ENCODE results near the gene AHNAK. TPM values are rescaled to one million over a fixed set of nuclear protein-coding genes. Genes with fewer than 3 reads are reported as not detected.
"Not testable (repeated sequence)": the region's sequence is repeated elsewhere in the genome, so short reads cannot be mapped to it uniquely, and the experiment has no call there.

The AHNAK gene
- total and polyA plus RNA-seq, 2 donors: 35.8 to 40.1 TPM

DNA sequence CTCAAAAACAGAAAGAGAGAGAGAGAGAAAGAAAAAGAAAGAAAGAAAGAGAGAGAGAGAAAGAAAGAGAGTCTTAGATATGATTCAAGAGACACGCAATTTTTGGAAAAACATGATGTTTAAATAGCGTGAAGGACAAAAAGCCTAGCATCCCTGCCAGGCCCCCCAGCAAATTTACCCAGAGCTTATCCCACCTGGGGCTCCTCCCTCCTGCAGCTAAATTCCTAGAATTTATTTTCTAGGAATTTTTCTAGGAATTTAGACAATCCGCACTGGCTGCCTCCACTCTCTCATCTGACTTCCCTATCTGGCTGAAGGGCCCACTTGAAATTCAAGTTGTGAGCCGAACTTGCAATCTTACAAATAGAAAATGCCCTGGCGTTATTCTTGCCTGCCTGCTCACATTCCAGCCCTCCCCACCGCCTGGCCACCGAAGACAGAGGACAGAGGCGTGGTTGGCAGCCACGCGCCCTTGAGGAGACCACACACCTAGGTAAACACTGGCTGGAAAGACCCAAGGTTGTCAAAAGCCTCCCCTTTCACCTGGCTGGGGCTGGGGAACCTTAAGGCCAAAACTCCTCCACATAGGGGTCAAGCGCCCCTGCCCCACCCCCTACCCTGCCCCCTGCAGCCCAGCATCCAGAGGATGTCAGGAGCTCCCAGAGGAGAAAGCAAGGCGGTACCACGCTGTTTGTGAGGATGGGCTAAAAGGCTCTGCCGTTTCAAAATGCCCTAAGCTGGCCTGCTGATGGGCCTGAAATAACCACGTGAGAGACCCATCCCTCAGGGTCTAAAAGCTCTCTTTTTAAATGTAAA lies 42.2 kb downstream of the AHNAK start:
- WGBS: 94% methylated on average over 15 of the region's 15 CpGs
- DNase-seq (ENCODE audit: low read depth in 6 of 9, low spot score in 9 of 9): no peak

GRCh38 chr11:62502030-62502730 lies 44.4 kb downstream of the AHNAK start:
- no peak for DNase-seq (ENCODE audit: low read depth in 6 of 9, low spot score in 9 of 9)
- Histone ChIP-seq H3K27ac (ENCODE audit: low read depth in 1 of 2, low read length in 1 of 2) (no peak overlapping the region), H3K4me1 (ENCODE audit: control insufficient read depth in 2 of 2, insufficient read depth in 2 of 2, low read length in 2 of 2) (no peaks in the 10 kb centered on the region), H3K27me3 (ENCODE audit: control insufficient read depth in 2 of 2, insufficient read depth in 1 of 2, low read length in 1 of 2) (peaks cover 0 to 54% of the 10 kb centered on the region in 2 donors), H3K36me3 (ENCODE audit: control insufficient read depth in 2 of 2, insufficient read depth in 2 of 2, low read length in 1 of 2) (no peaks in the 10 kb centered on the region), H3K4me3 (ENCODE audit: low read length in 2 of 2) (no peak overlapping the region), H3K9me3 (ENCODE audit: control insufficient read depth in 2 of 2, insufficient read depth in 1 of 2, low read length in 1 of 2) (no peaks in the 10 kb centered on the region)
- 54% methylated on average over 10 of the region's 10 CpGs for WGBS

More for the DNA sequence above, 42.2 kb downstream of the AHNAK start:
- no peak overlapping the region for H3K4me3 ChIP-seq (ENCODE audit: low read length in 2 of 2)
- no peaks in the 10 kb centered on the region for H3K9me3 ChIP-seq (ENCODE audit: control insufficient read depth in 2 of 2, insufficient read depth in 1 of 2, low read length in 1 of 2)
- peaks cover 0 to 68% of the 10 kb centered on the region in 2 donors for H3K27me3 ChIP-seq (ENCODE audit: control insufficient read depth in 2 of 2, insufficient read depth in 1 of 2, low read length in 1 of 2)
- H3K4me1 ChIP-seq (ENCODE audit: control insufficient read depth in 2 of 2, insufficient read depth in 2 of 2, low read length in 2 of 2): no peaks in the 10 kb centered on the region
- H3K36me3 ChIP-seq (ENCODE audit: control insufficient read depth in 2 of 2, insufficient read depth in 2 of 2, low read length in 1 of 2): no peaks in the 10 kb centered on the region
- no peak overlapping the region for H3K27ac ChIP-seq (ENCODE audit: low read depth in 1 of 2, low read length in 1 of 2)

DNA sequence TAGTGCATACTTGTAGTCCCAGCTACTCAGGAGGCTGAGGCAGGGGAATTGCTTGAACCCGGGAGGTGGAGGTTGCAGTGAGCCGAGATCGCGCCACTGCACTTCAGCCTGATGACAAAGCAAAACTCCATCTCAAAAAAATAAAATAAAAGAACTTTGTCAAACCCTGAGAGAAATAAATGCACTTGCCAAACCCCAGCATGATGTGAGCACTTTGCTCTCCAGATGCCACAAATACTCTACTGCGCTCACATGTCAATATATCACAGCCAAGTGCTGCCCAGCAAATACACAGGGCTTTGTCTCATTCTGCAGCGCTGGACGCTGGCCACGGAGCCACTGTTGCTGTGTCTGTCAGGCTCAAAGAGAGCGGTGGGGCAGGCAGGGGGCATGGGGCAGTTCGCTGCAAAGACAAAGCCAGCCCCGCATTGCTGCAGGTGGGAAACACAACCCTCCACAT lies 45.1 kb downstream of the AHNAK start:
- no peak overlapping the region for H3K27ac ChIP-seq (ENCODE audit: low read depth in 1 of 2, low read length in 1 of 2)
- no peak overlapping the region for H3K4me3 ChIP-seq (ENCODE audit: low read length in 2 of 2)
- H3K36me3 ChIP-seq (ENCODE audit: control insufficient read depth in 2 of 2, insufficient read depth in 2 of 2, low read length in 1 of 2): no peaks in the 10 kb centered on the region
- H3K27me3 ChIP-seq (ENCODE audit: control insufficient read depth in 2 of 2, insufficient read depth in 1 of 2, low read length in 1 of 2): peaks cover 0 to 47% of the 10 kb centered on the region in 2 donors
- 95% methylated on average over 11 of the region's 11 CpGs for WGBS
- H3K9me3 ChIP-seq (ENCODE audit: control insufficient read depth in 2 of 2, insufficient read depth in 1 of 2, low read length in 1 of 2): no peaks in the 10 kb centered on the region
- H3K4me1 ChIP-seq (ENCODE audit: control insufficient read depth in 2 of 2, insufficient read depth in 2 of 2, low read length in 2 of 2): no peaks in the 10 kb centered on the region
- DNase-seq (ENCODE audit: low read depth in 6 of 9, low spot score in 9 of 9): no peak

DNA sequence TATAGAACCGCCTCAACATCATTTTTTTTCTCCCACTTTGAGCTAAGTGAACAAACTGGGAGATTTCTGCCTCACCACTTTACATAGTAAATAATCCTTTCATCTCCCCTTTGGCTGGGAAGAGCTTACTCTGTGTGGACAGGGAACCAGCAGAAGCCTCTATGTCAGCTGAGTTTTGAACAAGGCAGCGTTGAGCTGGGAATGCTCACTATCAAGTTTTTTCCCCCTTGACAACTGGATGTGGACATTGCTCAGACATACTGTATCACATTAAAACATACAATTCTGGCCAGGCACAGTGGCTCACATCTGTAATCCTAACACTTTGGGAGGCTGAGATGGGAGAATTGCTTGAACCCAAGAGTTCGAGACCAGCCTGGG lies 46.0 kb downstream of the AHNAK start:
- H3K9me3 ChIP-seq (ENCODE audit: control insufficient read depth in 2 of 2, insufficient read depth in 1 of 2, low read length in 1 of 2): no peaks in the 10 kb centered on the region
- no peaks in the 10 kb centered on the region for H3K36me3 ChIP-seq (ENCODE audit: control insufficient read depth in 2 of 2, insufficient read depth in 2 of 2, low read length in 1 of 2)
- no peak for DNase-seq (ENCODE audit: low read depth in 6 of 9, low spot score in 9 of 9)
- peaks cover 0 to 39% of the 10 kb centered on the region in 2 donors for H3K27me3 ChIP-seq (ENCODE audit: control insufficient read depth in 2 of 2, insufficient read depth in 1 of 2, low read length in 1 of 2)
- H3K27ac ChIP-seq (ENCODE audit: low read depth in 1 of 2, low read length in 1 of 2): no peak overlapping the region
- WGBS: 98% methylated on average over 3 of the region's 3 CpGs
- no peaks in the 10 kb centered on the region for H3K4me1 ChIP-seq (ENCODE audit: control insufficient read depth in 2 of 2, insufficient read depth in 2 of 2, low read length in 2 of 2)
- no peak overlapping the region for H3K4me3 ChIP-seq (ENCODE audit: low read length in 2 of 2)

- H3K27me3 ChIP-seq (ENCODE audit: control insufficient read depth in 2 of 2, insufficient read depth in 1 of 2, low read length in 1 of 2): peaks cover 0 to 34% of the 10 kb centered on the region in 2 donors
- H3K4me1 ChIP-seq (ENCODE audit: control insufficient read depth in 2 of 2, insufficient read depth in 2 of 2, low read length in 2 of 2): no peaks in the 10 kb centered on the region
- no peak overlapping the region for H3K27ac ChIP-seq (ENCODE audit: low read depth in 1 of 2, low read length in 1 of 2)
- H3K9me3 ChIP-seq (ENCODE audit: control insufficient read depth in 2 of 2, insufficient read depth in 1 of 2, low read length in 1 of 2): no peaks in the 10 kb centered on the region
- 92% methylated on average over 12 of the region's 12 CpGs for WGBS
- no peak for DNase-seq (ENCODE audit: low read depth in 6 of 9, low spot score in 9 of 9)
- no peaks in the 10 kb centered on the region for H3K36me3 ChIP-seq (ENCODE audit: control insufficient read depth in 2 of 2, insufficient read depth in 2 of 2, low read length in 1 of 2)
- H3K4me3 ChIP-seq (ENCODE audit: low read length in 2 of 2): no peak overlapping the region
Measured at GRCh38 chr11:62499944-62500649, 46.5 kb downstream of the AHNAK start.

DNA sequence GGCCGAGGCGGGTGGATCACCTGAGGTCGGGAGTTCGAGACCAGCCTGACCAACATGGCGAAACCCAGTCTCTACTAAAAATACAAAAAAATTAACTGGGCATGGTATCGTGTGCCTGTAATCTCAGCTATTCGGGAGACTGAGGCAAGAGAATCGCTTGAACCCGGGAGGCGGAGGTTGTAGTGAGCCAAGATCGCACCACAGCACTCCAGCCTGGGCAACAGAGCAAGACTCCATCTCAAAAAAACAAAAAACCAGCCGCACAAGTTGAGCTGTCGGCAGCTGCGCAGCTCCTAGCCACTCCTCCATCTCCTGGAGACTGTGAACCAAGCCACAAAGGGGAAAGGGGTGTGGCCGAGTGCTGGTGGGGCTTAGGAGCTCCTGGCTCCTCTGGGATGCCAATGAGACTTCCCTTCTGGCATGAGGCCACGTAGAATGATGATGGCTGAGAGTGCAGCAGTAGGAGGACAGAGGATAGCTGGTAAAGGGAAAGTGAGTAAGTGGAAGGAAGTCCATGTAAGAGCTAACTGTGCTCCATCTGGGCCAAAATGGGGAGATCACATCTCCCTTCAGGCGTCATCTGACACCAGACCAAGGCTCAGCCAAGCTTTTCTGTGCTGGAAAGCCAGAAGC lies 47.2 kb downstream of the AHNAK start:
- not testable (repeated sequence) for H3K4me1 ChIP-seq (ENCODE audit: control insufficient read depth in 2 of 2, insufficient read depth in 2 of 2, low read length in 2 of 2); DNase-seq (ENCODE audit: low read depth in 6 of 9, low spot score in 9 of 9)

GRCh38 chr11:62498492-62499286 lies 47.9 kb downstream of the AHNAK start:
- H3K4me3 ChIP-seq (ENCODE audit: low read length in 2 of 2): no peak overlapping the region
- WGBS: 97% methylated on average over 9 of the region's 9 CpGs
- H3K27ac ChIP-seq (ENCODE audit: low read depth in 1 of 2, low read length in 1 of 2): no peak overlapping the region
- H3K4me1 ChIP-seq (ENCODE audit: control insufficient read depth in 2 of 2, insufficient read depth in 2 of 2, low read length in 2 of 2): no peaks in the 10 kb centered on the region
- no peak for DNase-seq (ENCODE audit: low read depth in 6 of 9, low spot score in 9 of 9)
- no peaks in the 10 kb centered on the region for H3K36me3 ChIP-seq (ENCODE audit: control insufficient read depth in 2 of 2, insufficient read depth in 2 of 2, low read length in 1 of 2)
- H3K9me3 ChIP-seq (ENCODE audit: control insufficient read depth in 2 of 2, insufficient read depth in 1 of 2, low read length in 1 of 2): no peaks in the 10 kb centered on the region
- H3K27me3 ChIP-seq (ENCODE audit: control insufficient read depth in 2 of 2, insufficient read depth in 1 of 2, low read length in 1 of 2): peaks cover 0 to 23% of the 10 kb centered on the region in 2 donors

More for the DNA sequence above, 47.2 kb downstream of the AHNAK start:
- not testable (repeated sequence) for H3K36me3 ChIP-seq (ENCODE audit: control insufficient read depth in 2 of 2, insufficient read depth in 2 of 2, low read length in 1 of 2); H3K27ac ChIP-seq (ENCODE audit: low read depth in 1 of 2, low read length in 1 of 2); H3K4me3 ChIP-seq (ENCODE audit: low read length in 2 of 2); H3K9me3 ChIP-seq (ENCODE audit: control insufficient read depth in 2 of 2, insufficient read depth in 1 of 2, low read length in 1 of 2)
- 70% methylated on average over 17 of the region's 17 CpGs for WGBS
- peaks cover 0 to 27% of the 10 kb centered on the region in 2 donors for H3K27me3 ChIP-seq (ENCODE audit: control insufficient read depth in 2 of 2, insufficient read depth in 1 of 2, low read length in 1 of 2)

GRCh38 chr11:62498031-62498430 lies 48.6 kb downstream of the AHNAK start:
- H3K4me3 ChIP-seq (ENCODE audit: low read length in 2 of 2): no peak overlapping the region
- H3K9me3 ChIP-seq (ENCODE audit: control insufficient read depth in 2 of 2, insufficient read depth in 1 of 2, low read length in 1 of 2): no peaks in the 10 kb centered on the region
- DNase-seq (ENCODE audit: low read depth in 6 of 9, low spot score in 9 of 9): no peak
- H3K4me1 ChIP-seq (ENCODE audit: control insufficient read depth in 2 of 2, insufficient read depth in 2 of 2, low read length in 2 of 2): no peaks in the 10 kb centered on the region
- 66% methylated on average over 4 of the region's 4 CpGs for WGBS
- H3K36me3 ChIP-seq (ENCODE audit: control insufficient read depth in 2 of 2, insufficient read depth in 2 of 2, low read length in 1 of 2): no peaks in the 10 kb centered on the region
- H3K27ac ChIP-seq (ENCODE audit: low read depth in 1 of 2, low read length in 1 of 2): no peak overlapping the region
- peaks cover 0 to 17% of the 10 kb centered on the region in 2 donors for H3K27me3 ChIP-seq (ENCODE audit: control insufficient read depth in 2 of 2, insufficient read depth in 1 of 2, low read length in 1 of 2)
